ENCODE results near the gene SREK1IP1.

The SREK1IP1 gene

DNA sequence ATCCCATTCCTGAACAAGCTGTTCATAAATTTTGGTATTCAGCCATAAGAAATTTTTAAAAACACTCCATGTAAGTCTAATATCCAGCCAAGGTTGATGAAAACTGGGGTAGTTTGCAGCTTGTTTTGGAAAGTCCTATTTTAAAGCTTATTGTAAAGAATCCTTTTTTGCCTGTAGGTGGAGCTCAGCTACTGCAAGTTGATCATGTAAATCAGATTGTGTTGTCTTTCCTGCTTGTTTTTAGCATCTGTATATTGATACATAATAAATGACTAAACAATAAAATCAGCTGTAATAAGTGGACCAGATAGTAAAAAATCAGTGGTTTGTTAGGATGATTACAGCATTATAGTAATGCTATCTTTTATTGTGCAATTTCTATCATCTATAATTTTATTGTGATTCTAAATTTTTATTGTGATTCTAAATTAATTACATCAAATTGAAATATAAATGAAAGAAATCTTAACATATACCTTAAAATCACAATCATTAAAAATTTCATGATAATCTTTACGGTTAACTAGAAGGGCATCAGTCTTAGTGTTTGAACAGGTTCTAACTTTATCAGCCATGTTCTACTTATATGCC lies 42.7 kb upstream of the SREK1IP1 start (continued):
- TF ChIP-seq, protein P1, sequence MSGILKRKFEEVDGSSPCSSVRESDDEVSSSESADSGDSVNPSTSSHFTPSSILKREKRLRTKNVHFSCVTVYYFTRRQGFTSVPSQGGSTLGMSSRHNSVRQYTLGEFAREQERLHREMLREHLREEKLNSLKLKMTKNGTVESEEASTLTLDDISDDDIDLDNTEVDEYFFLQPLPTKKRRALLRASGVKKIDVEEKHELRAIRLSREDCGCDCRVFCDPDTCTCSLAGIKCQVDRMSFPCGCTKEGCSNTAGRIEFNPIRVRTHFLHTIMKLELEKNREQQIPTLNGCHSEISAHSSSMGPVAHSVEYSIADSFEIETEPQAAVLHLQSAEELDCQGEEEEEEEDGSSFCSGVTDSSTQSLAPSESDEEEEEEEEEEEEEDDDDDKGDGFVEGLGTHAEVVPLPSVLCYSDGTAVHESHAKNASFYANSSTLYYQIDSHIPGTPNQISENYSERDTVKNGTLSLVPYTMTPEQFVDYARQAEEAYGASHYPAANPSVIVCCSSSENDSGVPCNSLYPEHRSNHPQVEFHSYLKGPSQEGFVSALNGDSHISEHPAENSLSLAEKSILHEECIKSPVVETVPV (CRISPR knock-in tag; IDR thresholded peaks at IDR 0.05) = no peak
- TF ChIP-seq, protein P2, sequence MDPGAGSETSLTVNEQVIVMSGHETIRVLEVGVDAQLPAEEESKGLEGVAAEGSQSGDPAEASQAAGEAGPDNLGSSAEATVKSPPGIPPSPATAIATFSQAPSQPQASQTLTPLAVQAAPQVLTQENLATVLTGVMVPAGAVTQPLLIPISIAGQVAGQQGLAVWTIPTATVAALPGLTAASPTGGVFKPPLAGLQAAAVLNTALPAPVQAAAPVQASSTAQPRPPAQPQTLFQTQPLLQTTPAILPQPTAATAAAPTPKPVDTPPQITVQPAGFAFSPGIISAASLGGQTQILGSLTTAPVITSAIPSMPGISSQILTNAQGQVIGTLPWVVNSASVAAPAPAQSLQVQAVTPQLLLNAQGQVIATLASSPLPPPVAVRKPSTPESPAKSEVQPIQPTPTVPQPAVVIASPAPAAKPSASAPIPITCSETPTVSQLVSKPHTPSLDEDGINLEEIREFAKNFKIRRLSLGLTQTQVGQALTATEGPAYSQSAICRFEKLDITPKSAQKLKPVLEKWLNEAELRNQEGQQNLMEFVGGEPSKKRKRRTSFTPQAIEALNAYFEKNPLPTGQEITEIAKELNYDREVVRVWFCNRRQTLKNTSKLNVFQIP (CRISPR knock-in tag; IDR thresholded peaks at IDR 0.05; ENCODE audit: borderline replicate concordance, low read depth) = no peak
- TF ChIP-seq ZNF70 (CRISPR knock-in tag; IDR thresholded peaks at IDR 0.05) (no peak), TOX (CRISPR knock-in tag; IDR thresholded peaks at IDR 0.05; ENCODE audit: borderline replicate concordance) (no peak), ESRRG (CRISPR knock-in tag; IDR thresholded peaks at IDR 0.05) (no peak), ISL1 (CRISPR knock-in tag; IDR thresholded peaks at IDR 0.05) (no peak), ZFP3 (CRISPR knock-in tag; IDR thresholded peaks at IDR 0.05) (no peak)

DNA sequence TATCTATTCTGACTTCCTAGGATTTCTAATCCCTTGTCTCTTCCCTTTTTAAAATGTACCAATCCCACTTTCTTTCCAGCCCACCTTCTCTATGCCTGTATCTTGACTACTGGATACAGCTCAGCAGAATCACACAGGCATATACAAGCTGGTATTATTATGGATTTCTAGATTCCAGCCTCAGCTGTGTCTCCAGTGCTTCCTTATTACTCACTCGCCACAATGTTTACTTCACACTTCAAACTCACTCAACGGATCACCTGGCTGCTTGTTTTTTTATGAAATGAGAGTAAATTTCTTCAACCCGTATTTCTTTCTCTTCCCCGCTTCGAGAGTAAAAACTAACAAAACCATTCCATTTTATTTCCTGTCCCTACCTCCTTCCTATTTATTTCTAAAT lies 39.0 kb upstream of the SREK1IP1 start:
- TF ChIP-seq TCF4 (CRISPR knock-in tag; IDR thresholded peaks at IDR 0.05; ENCODE audit: borderline replicate concordance) = no peak
- TF ChIP-seq ISL1 (CRISPR knock-in tag; IDR thresholded peaks at IDR 0.05) = no peak
- TF ChIP-seq ARNTL (CRISPR knock-in tag; IDR thresholded peaks at IDR 0.05; ENCODE audit: borderline replicate concordance, low read depth) = no peak
- TF ChIP-seq ZNF8 (CRISPR knock-in tag; IDR thresholded peaks at IDR 0.05) = no peak
- no peak for TF ChIP-seq RARB (CRISPR knock-in tag; IDR thresholded peaks at IDR 0.05)
- no peak for TF ChIP-seq ZFP3 (CRISPR knock-in tag; IDR thresholded peaks at IDR 0.05)
- TF ChIP-seq, protein P2 (CRISPR knock-in tag; IDR thresholded peaks at IDR 0.05; ENCODE audit: borderline replicate concordance, low read depth) = no peak
- TF ChIP-seq ZC3H10 (CRISPR knock-in tag; IDR thresholded peaks at IDR 0.05) = no peak
- TF ChIP-seq, protein P1 (CRISPR knock-in tag; IDR thresholded peaks at IDR 0.05) = no peak
- ATAC-seq = no peak

DNA sequence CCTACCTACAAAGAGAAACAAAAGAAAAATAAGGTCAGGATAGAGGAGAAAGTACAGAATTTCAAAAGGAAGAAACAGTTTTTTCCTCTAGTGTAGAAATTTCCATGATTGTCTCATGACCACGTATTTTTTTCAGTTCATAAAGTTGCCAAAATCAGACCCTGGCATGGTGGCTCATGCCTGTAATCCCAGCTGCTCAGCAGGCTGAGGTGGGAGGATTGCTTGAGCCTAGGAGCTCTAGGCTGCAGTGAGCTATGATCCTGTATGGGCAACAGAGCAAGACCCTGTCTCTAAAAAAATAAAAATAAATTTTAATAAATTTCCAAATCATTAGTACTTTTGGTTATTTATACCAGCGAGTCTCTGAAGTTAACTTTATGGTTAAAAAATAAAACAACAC lies 38.0 kb upstream of the SREK1IP1 start:
- no peak for ATAC-seq
- TF ChIP-seq OSR1 (CRISPR knock-in tag; IDR thresholded peaks at IDR 0.05) = no peak
- no peak for TF ChIP-seq ZFP3 (CRISPR knock-in tag; IDR thresholded peaks at IDR 0.05)
- TF ChIP-seq, protein P3, sequence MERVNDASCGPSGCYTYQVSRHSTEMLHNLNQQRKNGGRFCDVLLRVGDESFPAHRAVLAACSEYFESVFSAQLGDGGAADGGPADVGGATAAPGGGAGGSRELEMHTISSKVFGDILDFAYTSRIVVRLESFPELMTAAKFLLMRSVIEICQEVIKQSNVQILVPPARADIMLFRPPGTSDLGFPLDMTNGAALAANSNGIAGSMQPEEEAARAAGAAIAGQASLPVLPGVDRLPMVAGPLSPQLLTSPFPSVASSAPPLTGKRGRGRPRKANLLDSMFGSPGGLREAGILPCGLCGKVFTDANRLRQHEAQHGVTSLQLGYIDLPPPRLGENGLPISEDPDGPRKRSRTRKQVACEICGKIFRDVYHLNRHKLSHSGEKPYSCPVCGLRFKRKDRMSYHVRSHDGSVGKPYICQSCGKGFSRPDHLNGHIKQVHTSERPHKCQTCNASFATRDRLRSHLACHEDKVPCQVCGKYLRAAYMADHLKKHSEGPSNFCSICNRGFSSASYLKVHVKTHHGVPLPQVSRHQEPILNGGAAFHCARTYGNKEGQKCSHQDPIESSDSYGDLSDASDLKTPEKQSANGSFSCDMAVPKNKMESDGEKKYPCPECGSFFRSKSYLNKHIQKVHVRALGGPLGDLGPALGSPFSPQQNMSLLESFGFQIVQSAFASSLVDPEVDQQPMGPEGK (CRISPR knock-in tag; IDR thresholded peaks at IDR 0.05; ENCODE audit: borderline replicate concordance) = no peak
- no peak for TF ChIP-seq GLIS3 (CRISPR knock-in tag; IDR thresholded peaks at IDR 0.05)
- no peak for TF ChIP-seq SNAI2 (CRISPR knock-in tag; IDR thresholded peaks at IDR 0.05)
- TF ChIP-seq ZNF70 (CRISPR knock-in tag; IDR thresholded peaks at IDR 0.05) = no peak
- TF ChIP-seq CSDC2 (CRISPR knock-in tag; IDR thresholded peaks at IDR 0.05) = no peak
- TF ChIP-seq, protein P4, sequence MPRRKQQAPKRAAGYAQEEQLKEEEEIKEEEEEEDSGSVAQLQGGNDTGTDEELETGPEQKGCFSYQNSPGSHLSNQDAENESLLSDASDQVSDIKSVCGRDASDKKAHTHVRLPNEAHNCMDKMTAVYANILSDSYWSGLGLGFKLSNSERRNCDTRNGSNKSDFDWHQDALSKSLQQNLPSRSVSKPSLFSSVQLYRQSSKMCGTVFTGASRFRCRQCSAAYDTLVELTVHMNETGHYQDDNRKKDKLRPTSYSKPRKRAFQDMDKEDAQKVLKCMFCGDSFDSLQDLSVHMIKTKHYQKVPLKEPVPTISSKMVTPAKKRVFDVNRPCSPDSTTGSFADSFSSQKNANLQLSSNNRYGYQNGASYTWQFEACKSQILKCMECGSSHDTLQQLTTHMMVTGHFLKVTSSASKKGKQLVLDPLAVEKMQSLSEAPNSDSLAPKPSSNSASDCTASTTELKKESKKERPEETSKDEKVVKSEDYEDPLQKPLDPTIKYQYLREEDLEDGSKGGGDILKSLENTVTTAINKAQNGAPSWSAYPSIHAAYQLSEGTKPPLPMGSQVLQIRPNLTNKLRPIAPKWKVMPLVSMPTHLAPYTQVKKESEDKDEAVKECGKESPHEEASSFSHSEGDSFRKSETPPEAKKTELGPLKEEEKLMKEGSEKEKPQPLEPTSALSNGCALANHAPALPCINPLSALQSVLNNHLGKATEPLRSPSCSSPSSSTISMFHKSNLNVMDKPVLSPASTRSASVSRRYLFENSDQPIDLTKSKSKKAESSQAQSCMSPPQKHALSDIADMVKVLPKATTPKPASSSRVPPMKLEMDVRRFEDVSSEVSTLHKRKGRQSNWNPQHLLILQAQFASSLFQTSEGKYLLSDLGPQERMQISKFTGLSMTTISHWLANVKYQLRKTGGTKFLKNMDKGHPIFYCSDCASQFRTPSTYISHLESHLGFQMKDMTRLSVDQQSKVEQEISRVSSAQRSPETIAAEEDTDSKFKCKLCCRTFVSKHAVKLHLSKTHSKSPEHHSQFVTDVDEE (CRISPR knock-in tag; IDR thresholded peaks at IDR 0.05) = no peak
- TF ChIP-seq PPARA (CRISPR knock-in tag; IDR thresholded peaks at IDR 0.05; ENCODE audit: borderline replicate concordance) = no peak
- TF ChIP-seq, protein P5, sequence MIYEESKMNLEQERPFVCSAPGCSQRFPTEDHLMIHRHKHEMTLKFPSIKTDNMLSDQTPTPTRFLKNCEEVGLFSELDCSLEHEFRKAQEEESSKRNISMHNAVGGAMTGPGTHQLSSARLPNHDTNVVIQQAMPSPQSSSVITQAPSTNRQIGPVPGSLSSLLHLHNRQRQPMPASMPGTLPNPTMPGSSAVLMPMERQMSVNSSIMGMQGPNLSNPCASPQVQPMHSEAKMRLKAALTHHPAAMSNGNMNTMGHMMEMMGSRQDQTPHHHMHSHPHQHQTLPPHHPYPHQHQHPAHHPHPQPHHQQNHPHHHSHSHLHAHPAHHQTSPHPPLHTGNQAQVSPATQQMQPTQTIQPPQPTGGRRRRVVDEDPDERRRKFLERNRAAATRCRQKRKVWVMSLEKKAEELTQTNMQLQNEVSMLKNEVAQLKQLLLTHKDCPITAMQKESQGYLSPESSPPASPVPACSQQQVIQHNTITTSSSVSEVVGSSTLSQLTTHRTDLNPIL (CRISPR knock-in tag; IDR thresholded peaks at IDR 0.05; ENCODE audit: low read depth) = no peak
- no peak for TF ChIP-seq RARB (CRISPR knock-in tag; IDR thresholded peaks at IDR 0.05)
- TF ChIP-seq, protein P1 (CRISPR knock-in tag; IDR thresholded peaks at IDR 0.05) = no peak
- no peak for TF ChIP-seq ZNF8 (CRISPR knock-in tag; IDR thresholded peaks at IDR 0.05)
- TF ChIP-seq, protein P2 (CRISPR knock-in tag; IDR thresholded peaks at IDR 0.05; ENCODE audit: borderline replicate concordance, low read depth) = no peak
- no peak for TF ChIP-seq BACH2 (CRISPR knock-in tag; IDR thresholded peaks at IDR 0.05; ENCODE audit: borderline replicate concordance)
- TF ChIP-seq TOX (CRISPR knock-in tag; IDR thresholded peaks at IDR 0.05; ENCODE audit: borderline replicate concordance) = no peak

Data from SK-N-SH treated with all-trans-retinoic acid at 6 μM for 48 hours (cell line).